ENCODE measurements around the gene DCAF11.
"Not testable (repeated sequence)": the region's sequence is repeated elsewhere in the genome, so short reads cannot be mapped to it uniquely, and the experiment has no call there.

The DCAF11 gene

DNA sequence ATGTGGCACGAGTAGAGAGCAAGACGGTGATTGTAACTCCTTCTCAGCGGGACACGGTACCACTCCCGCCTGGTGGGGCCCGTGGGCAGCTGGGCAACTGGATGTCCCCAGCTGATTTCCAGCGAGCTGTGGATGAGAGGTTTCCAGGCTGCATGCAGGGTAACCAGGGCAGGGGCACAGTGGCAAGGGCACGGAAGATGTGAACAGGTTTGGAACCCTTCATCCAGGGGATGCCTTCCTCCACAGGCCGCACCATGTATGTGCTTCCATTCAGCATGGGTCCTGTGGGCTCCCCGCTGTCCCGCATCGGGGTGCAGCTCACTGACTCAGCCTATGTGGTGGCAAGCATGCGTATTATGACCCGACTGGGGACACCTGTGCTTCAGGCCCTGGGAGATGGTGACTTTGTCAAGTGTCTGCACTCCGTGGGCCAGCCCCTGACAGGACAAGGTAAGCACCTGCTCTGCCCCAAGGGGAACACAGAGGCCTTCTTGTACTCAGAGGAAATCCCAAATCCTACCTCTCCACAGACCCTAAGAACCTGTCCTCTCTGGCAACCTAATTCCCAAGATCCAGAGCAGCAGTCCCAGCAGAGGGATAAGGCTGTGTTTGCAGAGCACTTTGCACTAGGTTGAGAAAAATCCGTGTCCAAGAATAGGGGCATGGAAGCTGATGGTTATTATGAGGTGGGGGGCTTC is 16.2 kb upstream of the DCAF11 start:
- no peak for DNase-seq

DNA sequence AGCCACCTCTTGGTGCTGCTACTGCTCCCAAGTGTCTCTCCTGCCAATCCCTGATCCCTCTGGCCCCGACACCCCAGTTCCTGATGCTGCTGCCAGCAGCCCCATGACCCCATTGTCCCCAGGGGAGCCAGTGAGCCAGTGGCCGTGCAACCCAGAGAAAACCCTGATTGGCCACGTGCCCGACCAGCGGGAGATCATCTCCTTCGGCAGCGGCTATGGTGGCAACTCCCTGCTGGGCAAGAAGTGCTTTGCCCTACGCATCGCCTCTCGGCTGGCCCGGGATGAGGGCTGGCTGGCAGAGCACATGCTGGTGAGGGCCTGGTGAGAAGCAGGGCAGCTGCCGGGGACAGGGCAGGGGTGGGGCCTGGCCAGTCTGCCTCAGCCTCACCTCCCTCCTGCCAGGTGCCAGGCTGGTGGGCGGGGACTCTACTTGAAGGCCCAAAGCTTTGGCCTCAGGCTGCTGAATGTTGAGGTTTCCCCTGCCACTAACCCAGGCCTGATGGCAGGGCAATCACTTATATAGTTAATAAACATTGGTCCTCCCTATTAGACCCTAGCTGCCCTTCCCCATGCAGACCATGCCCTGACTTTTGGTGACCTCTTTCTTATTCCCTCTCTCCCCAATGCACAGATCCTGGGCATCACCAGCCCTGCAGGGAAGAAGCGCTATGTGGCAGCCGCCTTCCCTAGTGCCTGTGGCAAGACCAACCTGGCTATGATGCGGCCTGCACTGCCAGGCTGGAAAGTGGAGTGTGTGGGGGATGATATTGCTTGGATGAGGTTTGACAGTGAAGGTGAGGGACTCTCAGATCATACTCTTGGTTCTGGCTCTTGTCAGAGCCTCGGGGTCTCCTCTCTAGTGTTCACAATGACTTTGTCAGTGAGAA is 15.4 kb upstream of the DCAF11 start:
- DNase-seq = no peak

DNA sequence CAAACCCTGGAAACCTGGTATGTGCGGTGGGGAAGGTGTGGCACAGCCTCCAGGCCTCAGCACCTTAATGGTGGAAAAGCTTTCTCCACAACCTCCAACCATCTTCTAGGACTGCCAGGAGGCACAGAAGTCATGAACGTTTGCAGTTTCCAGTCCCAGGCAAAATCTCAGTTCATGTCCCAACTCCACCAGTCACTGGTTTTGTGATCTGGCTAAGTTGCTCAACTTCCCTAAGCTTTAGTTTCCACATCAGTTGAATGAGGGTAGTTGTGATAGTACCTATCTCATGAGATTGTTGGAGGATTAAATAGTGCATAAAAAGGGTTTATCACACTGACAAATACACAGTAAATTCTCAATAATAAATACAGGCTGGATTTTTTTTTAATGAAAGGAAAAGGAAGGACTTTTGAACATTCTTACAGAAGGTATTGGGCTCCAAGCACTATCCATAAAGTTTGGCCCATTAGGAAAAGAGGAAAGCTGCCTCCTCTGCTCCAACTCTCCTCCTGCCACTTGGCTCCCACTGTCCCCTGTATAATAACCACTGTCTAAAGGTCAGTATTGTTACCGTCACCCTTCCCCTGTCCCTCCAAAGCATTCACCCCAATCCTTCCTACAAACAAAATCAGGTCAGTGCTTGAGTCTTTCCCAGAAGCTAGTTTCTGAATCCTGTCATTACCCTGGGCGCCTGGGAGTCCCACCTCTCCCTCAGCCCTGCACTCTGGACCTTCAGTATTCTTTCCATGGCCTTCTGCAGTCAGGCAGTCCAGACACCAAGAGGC is 14.2 kb upstream of the DCAF11 start:
- DNase-seq = no peak

DNA sequence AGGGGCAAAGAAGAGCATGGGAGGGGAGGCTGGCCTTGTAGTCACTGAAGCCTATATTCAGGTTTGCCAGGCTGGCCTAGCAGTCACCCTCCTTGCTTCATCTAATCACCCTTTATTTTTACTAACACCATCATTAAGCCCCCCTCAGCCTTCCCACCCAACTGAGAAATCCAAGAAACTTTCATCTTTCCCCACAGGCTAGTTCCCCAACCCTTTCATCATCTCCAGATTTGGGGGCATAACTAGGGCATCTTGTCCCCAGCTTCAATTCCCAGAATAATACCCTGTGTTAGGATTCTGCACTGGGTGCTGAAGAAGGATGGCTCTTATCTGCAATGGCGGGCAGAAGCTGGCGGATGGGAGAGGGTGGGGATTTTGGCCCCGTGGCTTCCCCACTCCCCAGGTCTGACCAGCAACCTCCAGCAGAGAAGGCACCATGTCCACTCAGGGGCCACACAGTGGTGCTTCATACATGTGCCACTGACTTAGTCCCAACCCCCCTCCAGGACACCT is 13.5 kb upstream of the DCAF11 start:
- DNase-seq = no peak

DNA sequence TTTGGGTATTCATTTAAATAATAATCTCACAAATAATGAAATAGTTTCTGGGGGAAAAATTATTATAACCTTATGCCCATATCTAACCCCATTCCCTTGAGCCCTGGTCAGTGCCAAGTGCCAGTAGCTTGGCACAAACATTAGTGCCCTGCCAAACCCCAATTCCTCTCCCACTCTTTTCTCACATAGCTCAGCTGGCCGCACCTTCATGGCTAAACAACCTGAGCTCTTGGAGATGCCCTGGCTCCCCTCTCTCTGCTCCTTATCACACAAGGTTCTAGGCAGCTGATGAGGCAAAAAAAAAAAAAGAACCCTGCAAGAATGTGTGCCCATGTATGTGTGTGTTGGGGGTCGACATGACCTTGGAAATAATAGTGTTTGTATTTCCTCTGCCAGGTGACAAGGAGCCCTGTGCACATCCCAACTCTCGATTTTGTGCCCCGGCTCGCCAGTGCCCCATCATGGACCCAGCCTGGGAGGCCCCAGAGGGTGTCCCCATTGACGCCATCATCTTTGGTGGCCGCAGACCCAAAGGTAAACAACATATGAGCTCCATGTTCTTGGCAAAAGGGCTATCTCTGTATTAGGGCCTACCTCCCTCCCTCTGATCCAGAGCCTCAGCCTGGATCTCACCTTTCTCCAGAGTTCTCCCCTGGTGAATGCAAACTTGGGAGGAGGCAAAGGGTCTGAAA is 12.1 kb upstream of the DCAF11 start:
- DNase-seq = no peak

DNA sequence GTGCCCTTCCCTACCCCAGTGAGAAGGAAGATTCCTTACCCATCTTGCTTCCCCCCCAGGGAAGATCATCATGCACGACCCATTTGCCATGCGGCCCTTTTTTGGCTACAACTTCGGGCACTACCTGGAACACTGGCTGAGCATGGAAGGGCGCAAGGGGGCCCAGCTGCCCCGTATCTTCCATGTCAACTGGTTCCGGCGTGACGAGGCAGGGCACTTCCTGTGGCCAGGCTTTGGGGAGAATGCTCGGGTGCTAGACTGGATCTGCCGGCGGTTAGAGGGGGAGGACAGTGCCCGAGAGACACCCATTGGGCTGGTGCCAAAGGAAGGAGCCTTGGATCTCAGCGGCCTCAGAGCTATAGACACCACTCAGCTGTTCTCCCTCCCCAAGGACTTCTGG is 11.1 kb upstream of the DCAF11 start:
- no peak for DNase-seq

DNA sequence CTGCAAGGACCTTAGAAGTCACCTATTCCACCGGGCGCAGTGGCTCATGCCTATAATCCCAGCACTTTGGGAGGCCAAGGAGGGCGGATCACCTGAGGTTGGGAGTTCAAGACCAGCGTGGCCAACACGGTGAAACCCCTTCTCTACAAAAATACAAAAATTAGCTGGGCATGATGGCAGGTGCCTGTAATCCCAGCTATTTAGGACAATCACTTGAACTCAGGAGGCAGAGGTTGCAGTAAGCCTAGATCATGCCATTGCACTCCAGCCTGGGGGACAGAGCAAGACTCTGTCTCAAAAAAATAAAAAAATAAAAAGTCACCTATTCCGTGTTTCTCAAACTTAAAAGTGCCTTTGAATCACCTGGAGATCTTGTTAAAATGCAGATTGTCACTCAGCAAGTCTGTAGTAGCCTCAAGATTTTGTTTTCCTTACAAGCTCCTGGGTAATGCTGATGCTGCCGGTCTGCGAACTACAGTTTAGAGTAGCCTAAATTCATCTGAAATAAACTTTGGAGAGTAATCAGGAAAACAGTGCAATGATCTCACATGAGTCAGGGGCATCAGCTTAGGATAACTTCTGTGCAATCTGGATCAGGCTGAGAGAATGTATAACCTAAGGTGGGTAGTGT is 8.9 kb upstream of the DCAF11 start:
- DNase-seq = not testable (repeated sequence)

DNA sequence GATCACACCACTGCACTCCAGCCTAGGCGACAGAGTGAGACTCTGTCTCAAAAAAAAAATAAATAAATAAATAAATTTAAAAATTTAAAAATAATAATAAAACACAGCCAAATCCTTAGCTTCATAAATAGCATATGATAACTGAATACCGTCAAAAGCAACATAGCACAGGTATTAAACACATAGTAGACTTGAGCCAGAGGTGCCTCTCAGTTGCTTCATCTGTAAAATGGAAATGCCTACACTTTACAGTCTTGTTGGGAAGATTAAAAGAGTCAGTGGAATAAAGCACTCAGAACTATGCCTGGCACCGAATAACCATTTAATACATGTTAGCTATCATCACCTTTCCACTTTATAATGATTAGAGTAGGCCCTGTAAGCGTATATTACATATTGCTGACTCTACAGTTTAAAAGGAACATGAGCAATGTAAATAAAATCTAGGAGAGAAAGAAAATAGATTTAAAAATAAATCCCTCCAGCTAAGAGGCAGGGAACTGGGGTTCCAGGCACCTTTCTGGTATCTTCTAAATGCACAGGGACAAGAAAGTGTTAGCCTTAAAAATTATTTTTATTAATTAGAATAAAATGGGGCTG is 7.8 kb upstream of the DCAF11 start:
- no peak for DNase-seq

DNA sequence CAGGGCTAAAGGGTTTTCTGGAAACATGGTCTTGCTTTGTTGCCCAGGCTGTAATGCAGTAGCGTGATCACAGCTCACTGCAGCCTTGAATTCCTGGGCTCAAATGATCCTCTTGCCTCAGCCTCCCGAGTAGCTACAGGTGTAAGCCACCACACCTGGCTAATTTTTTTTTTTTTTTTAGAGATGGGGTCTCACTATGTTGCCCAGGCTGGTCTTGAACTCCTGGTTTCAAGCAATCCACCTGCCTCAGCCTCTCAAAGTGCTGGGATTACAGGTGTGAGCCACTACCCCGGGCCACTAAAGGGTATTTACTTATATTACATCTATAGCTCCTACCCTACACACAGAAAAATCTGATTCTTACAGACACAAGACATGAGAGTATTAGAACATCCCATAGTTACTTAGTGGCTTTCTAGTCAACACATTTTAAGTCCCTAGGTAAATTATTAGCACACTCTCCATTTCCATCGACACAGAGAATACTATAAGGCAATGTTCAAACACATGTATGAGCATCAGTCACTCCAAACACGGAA is 6.2 kb upstream of the DCAF11 start:
- DNase-seq = no peak

DNA sequence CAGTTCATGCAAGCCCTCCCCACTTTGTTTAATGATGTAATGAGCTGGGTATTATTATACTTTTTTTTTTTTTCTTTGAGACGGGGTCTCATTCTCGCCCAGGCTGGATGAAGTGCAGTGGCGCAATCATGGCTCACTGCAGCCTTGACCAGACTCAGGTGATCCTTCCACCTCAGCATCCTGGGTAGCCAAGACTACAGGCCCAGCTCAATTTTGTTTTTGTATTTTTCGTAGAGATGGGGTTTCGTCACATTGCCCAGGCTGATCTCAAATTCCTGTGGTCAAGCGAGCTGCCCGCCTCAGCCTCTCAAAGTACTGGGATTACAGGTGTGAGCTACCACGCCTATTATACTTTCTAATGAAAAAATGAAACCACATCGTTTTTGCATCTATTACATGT is 4.5 kb upstream of the DCAF11 start:
- no peak for DNase-seq

DNA sequence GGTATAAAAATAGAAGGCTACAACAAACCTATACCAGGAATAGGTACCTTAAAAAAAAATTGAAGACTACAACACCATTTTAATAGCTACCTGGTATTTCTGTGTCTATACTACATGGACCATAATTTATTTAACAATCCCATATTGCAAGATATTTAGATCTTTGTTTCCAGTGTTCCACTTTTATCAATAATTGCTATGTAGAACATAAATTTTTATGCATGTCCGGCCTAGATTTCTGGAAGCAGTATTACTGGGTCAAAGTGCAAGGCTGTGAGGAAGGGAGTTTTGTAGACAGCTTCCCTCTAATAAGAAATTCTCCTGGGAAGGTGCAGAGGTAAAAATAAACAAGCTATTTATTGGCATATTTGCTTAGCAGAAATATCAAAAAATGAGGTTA is 4.1 kb upstream of the DCAF11 start:
- no peak for DNase-seq

DNA sequence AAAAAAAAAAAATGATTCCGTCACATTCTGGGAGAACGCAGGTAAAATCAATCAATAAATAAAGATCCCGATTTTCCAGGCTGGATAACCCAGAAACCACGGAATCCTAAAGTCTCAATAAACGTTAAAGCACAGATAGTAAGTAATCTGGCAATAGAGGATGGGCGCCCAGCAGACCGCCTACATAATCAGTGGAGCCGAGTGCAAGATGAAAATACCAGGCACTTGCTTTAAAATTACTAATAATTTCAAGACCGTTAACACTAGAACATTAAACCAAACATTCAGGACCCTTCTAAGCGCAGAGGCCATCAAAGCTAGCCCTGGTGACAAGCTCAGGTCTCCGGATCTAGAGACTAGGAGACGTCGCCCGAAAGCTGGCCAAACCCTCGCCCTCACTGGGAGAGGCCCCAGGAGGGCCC is 1.2 kb upstream of the DCAF11 start:
- no peak for DNase-seq

DNA sequence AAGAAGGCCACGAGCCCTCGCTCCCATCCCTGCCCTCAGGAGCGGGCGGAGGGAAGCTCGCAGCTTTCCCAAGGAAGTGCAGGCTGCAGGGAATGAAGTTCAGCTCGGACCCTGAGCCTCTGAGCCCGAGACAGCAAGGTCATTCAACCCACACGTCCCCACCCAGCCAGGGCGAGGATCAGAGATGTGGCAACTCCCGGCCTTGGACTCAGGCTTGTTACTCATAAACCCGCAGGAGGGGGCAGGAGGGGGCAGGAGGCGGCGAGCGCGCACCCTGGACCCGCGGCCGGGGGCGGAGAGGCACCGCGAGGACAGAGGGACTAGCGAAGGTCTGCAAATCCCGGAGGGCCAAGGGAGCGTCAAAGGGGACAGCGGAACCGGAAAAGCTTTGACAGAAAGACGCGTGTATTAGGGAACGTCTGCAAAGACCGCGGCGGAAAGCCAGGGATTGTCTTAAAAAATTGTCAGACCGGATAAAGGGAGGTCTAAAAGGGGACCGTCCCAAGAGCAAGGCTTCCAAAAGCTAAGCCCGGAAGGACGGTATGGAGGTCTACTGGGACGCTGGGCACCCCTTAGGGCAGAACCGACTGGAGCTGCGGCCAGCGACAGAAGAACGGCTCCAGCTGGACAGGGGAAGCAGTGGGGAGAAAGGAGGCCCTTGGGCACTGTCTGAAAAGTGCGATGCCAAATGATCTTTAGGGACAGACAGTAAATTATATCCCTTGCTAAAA is 611 bp upstream of the DCAF11 start:
- peak; percentile 69 to 70 for DNase-seq

DNA sequence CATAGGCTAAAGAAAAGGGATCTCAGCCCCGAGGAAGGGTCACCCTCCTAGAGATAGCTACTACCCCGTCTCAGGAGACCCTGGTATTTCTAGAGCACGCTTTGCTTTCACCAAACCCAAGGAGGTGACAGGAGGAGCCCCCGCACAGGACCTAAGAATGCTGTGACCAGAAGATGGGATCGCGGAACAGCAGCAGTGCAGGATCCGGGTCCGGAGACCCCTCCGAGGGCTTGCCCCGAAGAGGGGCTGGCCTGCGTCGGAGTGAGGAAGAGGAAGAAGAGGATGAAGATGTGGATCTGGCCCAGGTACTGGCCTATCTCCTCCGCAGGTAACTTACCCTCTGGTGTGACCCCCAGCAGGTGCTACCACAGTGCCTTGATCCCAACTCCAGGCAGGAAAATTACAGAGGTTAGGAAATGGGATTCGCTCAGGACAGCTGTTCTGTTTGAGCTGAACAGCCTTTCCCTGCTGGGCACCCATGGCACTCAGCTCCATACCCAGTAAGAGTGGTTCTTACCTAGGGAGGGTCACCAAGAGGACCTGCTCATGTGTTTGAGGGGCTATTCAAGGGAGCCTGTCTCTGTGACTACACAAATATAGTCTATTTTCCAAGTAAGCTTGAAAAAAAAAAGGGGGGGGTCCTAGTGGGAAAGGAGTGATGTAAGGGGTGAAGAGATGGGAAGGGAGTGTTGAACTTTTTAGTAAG is 998 bp downstream of the DCAF11 start:
- no peak for DNase-seq

DNA sequence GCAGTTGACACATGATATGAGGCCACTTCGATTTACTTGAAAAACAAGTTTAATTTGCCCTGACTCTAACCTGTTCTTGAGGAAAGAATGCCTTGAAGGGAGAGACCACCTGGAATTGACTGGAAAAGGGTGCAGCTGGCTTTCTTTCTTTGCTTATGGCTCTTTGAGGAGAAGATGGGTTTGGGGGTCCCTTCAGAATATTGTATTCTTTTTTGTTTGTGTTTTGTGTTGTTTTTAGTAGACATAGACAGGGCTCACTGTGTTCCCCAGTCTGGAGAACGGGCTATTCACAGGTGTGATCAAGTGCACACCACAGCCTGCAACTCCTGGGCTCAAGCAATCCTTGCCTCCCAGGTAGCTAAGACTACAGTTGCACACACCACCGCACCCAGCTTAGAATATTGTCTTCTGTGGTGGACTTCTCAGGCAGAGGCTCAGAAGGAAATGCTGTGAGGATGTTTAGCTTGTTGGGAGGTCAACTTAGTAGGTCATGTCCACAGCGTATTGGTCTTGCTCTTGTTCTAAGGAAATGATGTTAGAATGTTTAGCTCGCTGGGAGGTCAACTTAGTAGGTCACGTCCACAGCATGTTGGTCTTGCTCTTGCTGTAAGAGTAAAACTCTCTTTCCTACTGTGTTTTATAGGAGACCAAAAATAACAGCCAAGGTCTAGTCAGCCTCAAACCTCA is 1.7 kb downstream of the DCAF11 start:
- no peak for DNase-seq

DNA sequence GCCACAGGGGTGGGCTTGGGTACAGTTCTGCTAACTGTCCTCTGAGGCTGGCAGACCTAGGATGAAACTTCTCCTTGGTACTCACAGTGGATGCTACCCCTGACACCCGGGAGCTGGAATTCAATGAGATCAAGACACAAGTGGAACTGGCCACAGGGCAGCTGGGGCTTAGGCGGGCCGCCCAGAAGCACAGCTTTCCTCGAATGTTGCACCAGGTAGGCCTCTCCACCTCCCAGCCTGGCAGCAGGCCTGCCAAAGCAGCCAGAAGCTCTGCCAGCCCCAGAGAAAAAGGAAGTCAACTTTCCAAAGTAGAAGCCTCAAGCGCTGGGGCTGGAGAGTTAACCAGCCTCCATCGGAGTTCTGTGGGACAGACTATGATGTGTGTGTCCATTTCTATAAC is 2.6 kb downstream of the DCAF11 start:
- no peak for DNase-seq

DNA sequence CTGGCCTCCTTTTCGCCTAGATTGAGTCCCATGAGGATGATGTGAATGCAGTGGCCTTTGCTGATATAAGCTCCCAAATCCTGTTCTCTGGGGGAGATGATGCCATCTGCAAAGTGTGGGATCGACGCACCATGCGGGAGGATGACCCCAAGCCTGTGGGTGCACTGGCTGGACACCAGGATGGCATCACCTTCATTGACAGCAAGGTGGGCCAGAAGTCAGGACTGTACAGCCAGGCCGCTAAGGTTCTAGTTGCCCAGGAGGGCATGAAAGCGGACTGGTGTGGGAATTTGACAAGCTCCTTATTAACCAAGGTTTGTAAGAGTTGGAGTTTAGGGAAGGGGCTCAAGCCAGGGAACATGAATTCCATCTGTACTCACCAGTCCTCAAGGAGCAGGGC is 5.1 kb downstream of the DCAF11 start:
- DNase-seq = no peak

DNA sequence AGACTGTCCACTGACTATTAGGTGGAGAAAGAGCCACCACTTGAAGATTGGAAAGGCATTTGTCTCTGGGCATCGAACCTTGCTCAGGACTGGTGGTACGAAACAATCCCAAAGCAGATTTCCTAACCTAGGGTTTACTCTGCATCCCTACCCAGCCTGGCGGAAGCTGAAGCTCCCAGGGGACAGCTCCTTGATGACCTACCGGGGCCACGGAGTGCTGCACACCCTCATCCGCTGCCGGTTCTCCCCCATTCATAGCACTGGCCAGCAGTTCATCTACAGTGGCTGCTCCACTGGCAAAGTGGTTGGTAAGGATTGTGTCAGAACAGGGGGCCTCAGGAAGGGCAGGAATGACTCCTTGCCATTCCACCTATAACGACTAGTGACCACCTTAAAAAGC is 6.6 kb downstream of the DCAF11 start:
- DNase-seq = no peak

DNA sequence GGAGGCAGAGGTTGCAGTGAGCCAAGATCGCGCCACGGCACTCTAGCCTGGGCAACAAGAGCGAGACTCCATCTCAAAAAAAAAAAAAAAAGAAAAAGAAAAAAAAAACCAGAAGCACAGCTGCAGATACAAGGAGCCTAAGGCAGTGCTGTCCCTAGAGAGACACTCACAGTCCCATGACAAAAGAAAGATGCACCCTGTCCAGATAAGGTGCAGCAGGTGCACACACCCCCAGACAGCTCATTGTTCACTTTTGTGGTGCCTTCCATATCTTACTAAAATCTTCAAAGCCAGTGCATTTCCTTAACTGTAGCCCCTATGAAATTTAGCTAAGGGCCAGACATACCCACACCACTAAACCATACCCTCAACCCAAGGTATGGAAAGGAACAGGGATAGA is 7.8 kb downstream of the DCAF11 start:
- no peak for DNase-seq

DNA sequence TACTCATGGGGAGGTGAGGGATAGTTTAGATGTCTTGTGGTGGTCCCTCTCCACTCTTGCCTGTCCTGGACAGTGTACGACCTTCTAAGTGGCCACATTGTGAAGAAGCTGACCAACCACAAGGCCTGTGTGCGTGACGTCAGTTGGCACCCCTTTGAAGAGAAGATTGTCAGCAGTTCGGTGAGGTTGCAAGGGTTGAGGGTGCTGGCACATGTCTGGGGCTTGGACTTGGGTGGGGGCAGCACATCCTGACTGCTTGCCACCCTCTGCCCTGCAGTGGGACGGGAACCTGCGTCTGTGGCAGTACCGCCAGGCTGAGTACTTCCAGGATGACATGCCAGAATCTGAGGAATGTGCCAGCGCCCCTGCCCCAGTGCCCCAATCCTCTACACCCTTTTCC is 8.3 kb downstream of the DCAF11 start:
- no peak for DNase-seq

Data from stimulated activated CD4-positive, alpha-beta T cell treated with anti-CD3 and anti-CD28 coated beads, Interleukin-2, amount 100 ng/mL, for 48 hours (primary cell).